NCI-H128 (cell line): ENCODE measurements around the gene SH3TC1.

Experiments
- DNase-seq: peaks from one replicate; lab custom pipeline; 2025; ENCODE audit not compliant: unreplicated experiment; lab: John Stamatoyannopoulos, UW

SH3TC1 gene

DNA sequence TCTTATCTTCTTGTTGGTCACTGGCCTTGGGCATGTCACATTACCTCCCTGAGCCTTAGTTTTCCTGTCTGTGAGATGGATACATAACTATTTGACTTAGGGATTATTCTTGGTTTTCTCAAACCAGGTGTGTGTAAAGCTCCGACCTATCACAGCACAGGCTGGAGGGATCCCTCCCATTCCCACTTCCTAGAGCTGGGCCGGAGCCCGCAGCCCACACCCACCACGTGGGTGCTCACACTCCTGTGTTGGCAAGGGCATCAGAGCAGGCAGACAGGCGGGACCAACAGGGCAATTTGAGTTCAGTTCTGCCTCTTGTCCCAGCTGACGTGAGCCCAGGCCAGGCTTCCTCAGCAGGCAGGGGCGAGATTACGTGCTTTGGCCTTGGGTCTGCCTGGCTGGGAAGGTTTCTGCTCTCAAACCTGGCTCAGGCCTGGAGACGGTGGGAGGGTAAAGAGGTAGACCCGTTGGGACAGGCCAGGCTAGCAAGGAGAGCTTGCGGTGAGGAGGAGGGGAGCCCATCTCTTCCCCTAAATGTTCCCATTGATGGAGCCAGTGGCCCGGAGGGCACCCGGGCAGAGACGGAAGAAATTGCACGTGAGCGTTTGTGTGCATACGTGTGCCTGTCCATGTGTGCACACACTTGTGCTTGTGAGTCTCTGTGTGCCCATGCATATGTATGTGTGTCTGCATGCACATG, 734 bp upstream of the SH3TC1 start:
- DNase-seq = no peak

DNA sequence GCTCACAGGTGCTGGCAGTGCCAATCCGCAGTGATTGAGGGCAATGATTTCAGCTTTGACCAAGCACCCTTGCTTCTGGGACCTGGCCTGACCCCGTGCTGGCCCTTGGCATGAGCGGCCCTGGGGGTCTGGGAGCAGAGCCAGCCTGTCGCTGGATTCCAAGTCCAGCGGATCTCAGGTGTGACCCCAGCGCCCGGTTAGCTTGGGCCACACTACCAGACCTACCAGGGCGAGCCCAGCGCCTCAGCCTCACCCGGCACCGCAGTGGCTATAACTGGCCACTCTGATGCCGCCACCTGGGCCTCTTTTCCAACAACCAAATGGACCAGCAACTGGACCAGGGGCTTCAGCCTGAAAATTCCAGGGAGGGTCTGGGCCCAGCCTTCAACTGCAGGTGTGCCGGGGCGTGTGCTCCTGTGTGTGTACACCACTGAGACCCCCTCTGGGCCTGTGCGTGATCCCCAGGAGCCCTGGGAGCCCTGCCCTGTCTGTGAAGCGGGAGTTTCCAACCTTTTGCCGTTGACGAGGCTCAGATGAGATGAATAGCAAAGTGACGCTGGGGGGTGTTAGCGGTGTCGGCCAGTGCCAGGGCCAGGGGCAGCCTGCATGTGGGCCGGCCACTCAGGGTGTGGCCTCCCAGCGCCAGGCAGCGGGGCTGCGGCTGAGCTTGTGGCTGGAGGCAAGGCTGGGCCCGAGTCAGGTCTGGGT, 658 bp downstream of the SH3TC1 start:
- no peak for DNase-seq

DNA sequence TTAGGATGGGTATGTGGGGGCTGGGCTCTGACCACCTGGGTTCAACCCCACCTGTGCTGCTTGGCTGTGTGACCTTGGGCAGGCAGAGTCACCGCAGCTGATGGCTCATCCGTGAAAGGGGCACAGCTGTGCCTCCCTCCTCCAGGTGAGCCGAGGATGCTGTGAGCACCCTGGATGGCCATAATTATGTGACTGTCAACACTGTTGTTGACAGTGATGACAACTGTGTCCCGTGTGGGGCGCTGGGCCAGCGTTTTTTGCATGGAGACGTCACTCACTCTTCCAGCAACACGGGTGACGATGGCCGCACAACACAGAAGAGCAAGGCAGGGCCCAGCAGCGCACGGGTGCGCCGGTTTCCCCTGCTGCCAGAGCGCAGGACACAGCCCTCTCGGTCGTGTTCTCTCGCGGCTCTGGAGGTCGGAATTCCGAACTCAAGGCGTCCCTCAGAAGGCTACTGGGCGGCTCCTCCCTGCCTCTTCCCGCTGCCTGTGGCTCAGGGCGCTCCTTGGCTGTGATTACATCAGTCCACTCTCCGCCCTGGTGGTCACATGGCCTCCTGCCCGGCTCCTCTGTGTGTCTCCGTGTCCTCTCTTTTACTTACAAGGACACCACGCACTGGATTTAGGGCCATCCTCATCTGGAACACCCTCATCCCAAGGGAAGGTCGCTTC, 1.3 kb downstream of the SH3TC1 start:
- DNase-seq = no peak

DNA sequence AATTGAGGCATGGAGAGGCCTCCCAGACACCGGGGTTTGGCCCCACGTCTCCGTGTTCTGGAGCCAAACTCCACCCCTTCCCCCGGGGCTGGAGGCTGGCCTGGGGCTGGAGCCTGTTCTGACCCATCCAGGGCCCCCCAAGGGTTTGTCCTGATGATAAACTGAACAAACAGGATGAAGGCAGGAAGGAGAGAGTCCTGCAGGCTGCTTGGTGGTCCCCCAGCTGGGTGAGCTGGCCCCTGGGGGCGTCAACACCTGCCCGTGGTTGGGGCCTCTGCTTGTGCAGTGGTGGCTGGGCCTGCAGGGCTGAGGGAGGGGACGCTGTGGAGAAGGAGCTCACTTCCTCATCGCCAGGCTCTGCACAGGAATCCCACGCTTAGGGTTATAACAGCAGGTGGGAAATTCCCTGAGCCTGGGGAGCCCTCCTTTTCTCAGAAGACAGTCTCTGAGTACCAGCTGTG, 2.3 kb downstream of the SH3TC1 start:
- no peak for DNase-seq

DNA sequence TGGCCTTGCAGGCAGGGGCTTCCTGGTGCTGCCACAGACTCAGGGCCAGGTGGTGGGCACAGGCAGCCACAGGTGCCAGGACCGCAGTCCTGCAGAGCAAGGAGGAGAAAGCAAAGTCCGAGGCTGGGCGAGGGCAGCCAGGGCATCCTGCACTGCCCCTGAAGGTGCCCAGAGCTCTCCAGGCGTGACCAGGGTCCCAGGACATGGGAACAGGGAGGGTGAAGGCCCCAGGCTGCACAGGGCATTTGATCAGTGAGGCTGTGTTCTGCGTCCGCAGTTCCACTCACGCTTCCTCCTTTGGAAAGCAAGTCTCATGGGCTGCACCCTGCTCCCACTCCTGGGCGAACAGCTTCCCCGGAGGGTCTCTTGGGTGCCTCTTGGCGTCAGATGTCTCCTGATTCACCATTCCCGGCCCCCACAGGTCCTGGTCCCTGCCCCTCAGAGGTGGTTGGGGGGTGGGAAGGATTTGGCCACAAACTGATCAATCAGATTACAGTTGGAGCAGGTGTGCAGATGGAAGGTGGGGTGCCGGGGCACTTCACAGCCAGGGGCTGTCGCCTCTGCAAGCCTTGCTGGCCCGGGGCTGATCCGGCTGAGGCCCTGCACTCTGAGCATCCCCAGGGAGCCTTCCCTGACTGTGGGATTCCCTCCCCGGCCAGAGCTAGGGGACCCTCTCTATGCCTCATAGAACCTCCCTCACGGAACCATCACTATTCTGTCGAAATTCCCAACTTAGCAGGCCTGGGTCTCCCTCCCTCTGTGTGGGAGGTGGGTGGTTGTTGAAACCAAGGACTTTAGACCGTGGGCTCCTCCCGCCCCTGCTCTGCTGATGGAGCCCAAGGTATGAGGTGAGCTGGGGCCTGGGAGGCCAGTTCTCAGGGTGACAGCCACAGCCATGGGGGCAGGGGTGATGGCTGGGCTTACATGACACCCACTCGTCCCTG, 3.3 kb downstream of the SH3TC1 start:
- DNase-seq = no peak

DNA sequence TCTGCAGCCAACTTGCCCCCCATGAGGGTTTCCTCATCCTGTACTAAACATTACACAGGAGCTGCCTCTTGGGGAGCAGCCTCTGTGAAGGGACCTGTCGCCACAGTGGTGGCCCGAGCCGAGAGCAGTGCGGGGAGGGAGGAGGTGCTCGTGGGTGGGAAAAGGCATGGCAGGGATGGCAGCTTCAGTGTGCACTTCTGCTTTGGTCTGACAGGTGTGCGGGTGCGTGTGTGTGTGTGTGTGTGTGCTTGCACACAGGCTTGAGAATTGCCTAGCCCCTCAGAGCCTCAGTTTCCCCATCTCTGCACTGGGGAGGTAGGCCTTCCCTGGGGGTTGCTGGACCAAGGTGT, 3.9 kb downstream of the SH3TC1 start:
- DNase-seq = no peak

DNA sequence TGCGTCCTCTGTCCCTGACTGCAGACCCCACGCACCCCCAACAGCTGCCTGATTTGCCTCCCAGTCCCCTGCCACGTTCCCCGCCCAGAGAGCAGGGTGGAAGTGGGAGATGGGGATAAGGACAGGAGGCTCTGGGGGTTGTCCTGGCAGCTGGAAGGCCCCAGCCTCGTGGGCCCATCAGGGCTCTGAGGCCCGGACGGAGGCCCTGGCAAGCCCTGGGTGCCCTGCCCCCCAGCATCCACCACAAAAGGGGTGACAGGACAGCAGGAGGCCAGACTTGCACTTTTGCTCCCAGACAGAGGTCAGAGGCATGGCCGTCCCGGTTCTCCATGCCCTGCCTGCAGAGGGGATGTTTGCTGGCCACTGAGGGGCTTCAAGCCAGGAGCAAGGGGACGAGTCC, 4.7 kb downstream of the SH3TC1 start:
- DNase-seq = no peak

DNA sequence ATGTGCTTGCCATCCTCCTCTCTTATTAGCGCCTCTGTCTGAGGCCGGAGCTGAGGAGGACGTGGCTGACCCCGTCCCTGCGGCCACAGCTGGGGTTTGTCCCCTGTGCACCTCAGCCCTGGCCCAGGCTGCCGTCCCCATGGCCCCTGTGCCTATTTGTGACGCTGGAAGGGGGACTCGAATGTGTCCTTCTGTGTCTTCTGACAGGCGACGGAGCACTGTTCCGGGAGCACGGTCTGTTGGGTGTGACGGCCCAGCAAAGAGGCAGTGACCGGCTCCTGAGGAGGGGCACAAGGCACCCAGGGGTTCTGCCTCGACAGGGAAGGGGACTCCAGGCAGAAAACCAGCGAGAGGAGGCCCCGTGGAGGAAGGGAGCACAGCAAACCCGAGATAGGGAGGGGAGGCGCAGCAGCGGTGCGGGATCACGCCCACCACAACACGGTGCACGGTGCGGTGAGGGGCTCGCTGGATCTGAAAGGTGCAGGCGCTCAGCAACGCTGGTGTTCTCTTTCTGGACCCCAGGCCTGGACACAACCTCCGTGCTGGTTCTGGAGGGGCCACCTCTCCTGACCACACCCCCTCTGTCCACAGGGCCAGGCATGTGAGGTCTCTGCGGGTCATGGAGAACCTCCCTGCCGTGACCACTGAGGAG, 5.6 kb downstream of the SH3TC1 start:
- no peak for DNase-seq

DNA sequence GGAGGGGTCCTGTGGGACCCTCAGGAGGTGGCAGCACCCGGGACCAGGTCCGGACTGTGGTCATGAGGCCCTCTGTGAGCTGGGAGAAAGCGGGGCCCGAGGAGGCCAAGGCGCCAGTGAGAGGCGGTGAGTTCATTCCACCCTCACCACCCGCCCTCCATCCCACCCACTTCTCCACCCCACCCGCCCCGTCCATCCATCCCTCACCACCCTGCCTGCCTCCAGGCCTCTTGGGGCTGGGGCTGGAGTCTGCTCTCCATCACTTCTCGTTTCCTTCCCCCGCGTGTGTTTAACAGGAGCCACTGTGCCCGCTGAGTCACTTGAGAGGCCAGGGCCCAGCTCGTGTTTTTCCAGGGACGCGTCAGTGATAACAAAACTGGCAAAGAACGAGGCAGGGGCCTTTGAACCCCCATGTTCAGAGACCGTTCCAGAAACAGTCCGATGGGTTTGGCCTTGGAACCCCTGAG, 6.2 kb downstream of the SH3TC1 start:
- DNase-seq = no peak

DNA sequence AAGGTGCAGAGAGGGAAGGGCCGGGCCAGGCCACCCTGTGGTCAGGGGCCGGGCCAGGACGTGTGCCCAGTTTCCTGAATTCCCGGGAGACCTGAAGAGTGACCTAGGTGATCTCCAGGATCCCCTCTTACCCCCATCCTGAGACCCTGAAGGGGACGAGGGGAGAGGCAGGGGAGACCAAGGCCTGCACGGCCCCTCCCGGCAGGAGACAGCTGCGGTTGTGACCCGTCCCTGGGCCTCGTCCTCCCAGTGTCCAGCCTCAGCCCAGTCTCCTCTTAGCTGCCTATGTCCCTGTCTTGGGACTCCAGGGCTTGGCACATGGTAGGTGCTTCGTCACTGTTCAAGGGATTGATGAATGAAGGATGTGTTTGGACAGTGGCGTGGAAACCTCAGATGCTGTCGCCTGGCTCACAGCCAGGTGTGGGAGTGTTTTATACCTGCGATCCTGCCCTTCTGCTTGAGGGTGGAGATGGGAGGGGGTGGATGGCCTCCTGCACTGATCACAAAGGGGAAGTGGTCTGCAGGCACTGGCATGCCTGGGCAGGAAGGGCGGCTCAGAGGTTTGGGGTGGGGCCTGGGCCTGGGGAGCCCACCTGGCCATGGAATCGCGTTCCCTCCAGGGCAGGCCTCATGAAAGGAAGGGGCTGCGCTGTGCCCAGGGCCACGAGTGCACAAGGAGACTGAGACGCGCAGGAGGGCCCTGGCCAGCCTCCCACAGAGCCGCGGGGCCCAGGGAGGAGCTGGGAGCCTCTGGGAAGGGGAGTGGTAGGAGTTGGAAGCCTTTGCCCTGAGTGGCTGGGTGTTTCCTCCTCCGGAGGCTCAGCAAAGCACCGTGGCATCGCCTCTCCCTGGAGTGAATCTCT, 6.9 kb downstream of the SH3TC1 start:
- peak; percentile 37 for DNase-seq

DNA sequence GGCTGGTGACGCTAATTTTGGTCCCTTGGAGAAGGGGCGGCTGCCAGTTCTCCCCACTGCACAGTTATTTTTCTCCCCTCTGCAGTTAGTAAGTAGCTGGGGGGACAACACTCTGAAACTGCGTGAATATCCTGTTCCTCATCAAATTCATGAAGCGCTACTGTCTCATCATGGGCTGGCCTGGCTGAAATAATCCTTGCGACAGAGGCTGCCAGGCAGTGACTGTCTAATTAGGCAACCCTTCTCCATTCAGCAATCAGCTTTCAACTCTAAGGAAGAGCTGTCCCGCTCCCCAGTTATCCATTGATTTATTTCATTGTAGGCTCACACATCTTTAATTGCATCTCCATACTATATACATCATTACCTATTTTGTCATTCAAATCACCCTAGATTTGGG, 8.2 kb downstream of the SH3TC1 start:
- no peak for DNase-seq

DNA sequence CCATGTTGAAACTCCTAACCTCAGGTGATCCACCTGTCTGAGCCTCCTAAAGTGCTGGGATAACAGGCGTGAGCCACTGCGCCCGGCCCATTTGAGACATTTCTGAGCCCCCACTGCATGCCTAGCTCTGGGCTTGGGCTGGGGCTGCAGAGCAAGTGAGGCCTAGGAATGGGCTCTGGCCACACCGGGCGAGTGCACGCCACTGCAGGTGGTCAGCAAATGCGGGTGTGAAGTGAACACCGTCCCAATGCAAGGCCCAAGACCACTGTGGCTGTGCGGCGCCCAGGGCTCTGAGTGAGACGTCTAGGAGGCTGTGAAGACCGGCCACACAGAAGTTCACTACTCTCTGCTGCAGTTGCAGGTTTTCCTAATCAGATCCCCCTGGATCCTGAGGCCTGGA, 9.5 kb downstream of the SH3TC1 start:
- DNase-seq = no peak

DNA sequence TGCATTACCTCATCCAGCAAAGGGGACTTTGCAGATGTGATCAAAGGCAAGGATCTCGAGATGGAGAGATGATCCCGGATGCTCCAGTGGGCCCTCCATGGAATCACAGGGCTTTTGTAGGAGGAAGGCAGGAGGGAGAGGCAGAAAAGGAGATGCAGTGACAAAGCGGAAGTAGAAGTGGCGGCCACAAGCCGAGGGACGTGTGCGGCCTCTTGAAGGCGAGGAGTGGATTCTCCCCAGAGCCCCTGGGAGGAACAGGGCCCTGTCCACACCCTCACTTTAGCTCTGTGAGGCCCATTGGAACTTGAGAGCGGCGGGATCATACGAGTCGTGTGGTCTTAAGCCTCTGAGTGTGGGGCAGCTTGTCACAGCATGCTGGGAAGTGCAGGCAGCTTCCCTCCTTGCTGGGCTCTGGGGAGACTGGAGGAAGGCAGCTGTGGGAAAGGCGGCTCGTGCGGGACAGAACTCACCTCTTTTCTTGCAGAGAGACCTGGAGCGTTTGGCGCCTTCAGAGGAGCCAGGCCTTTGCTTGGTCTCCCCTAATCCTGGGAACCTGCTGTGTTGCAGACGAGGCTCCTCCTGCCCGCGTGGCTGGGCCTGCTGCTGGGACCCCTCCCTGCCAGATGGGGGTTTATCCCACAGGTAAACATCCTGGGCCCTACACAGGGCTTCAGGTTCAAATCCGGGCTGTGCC, 10.2 kb downstream of the SH3TC1 start:
- DNase-seq = no peak

DNA sequence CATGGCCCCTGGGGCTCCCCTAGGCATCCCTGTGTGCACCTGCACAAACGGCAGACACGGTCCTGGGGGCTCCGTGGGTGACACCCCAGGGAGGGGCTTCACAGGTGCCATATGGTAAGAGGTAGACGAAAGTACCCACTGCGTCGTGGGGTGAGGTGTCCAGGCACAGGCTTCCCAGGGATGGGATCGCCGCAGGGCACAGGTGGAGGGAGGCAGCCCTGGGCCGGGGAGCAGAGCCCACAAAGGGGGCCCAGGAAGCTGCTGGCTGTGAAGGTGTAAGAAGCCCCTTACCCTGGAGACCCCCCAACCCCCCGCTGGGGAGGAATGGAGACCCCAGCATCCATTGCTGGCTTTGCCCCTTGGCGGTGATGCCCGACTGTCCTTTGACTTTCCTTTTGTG, 10.9 kb downstream of the SH3TC1 start:
- no peak for DNase-seq

DNA sequence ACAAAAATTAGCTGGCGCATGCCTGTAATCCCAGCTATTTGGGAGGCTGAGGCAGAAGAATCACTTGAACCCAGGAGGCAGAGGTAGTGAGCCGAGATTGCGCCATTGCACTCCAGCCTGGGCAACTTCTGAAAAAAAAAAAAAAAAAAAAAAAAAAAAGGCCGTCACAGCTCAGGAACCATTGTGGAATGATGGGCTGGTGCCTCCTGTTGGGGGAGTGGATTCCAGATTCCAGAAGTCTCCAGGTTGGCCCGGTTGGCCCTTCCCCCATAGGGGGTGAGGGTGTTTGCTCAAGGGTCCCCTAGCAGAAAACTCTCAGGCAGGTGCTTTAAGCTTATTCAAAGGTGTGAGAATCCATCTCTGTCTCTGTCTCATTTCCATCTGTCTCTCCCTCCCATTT, 11.5 kb downstream of the SH3TC1 start:
- DNase-seq = no peak

DNA sequence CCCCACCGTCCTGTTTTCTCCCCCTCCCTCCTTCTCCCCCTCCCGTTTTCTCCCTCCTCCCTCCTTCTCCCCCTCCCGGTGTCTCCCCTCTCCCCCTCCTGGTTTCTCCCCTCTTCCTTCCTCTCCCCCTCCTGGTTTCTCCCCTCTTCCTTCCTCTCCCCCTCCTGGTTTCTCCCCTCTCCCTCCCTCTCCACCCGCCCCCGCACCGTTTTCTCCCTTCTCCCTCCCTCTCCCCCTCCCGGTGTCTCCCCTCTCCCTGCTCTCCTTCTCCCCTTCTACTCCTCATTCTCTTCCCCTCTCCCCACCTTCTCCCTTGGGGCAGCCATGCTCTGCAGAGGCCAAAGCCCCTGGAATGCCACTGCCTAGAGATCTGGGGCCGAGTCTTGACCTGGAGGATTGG, 12.2 kb downstream of the SH3TC1 start:
- DNase-seq = no peak

DNA sequence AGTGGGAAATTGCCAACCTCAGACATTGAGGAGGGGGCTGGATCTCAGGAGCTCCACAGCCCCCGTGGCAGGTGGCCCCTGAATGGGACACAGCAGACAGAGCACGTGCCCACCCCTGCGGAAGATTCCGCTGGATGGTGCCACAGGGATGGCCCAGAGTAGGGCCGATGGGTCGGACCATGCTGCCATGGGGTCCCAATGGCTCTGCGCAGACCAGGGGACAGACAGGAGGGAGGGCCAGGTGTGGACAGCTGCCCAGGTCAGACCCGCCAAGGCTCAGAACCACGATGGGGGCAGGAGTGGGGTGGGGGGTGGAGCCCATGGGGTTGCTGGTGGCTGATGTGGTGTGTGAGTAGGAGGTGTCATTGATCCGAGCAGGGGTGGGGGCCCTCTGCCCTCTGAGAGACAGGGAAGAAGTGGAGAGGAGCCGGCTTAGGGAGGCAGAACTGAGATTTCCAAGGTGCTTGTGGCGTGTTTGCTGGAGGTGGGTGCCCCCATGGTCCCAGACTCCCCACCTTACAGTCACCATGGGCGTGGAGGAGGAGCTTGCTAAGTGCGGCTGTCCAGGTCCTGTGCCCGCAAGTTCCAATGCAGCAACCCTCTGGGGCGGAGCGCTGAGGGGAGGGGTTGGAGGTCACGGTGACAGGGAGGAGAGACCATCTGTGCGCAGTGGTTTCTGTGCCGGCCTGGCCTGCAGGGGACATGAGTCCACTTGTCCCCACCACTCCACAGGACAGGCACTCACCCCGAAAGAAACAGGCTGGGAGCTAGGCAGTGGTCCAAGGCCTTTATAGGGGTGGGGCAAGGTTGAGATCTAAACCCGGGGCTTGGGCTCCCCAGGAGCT, 12.9 kb downstream of the SH3TC1 start:
- DNase-seq = no peak

DNA sequence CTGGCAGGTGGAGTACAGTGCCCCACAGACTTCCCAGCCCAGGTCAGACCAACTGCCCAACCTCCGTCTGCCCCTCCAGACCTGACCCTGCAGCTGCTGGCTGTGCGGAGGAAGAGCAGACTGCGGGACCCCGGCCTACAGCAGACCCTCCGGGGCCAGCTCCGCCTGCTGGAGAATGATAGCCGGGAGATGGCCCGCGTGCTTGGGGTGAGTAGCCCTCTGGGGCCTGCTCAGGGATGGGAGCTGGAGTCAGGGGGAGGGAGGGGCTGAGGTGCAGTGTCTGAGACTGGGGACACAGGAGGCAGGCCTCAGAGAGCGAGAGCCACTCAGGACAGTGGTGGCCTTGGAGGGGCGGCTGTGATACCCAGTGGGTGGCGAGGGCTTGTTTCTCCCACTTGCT, 13.5 kb downstream of the SH3TC1 start:
- no peak for DNase-seq
